SK-N-MC (cell line): Measurements from ENCODE around the gene ARFRP1.

ENCODE experiments used
- EZH2 ChIP-seq: fragments of 200-600 bp; sonication (generic); IDR thresholded peaks from one replicate; pipeline ENCODE4 v1.6.1; 2017; ENCODE audit warnings: antibody characterized with exemption
- FOXP2 ChIP-seq: optimal IDR thresholded peaks from 2 replicates; pipeline ENCODE3; 2011; ENCODE audit warnings: mild to moderate bottlenecking, moderate library complexity; ENCODE audit not compliant: insufficient read depth; ENCODE audit errors: extremely low read length, control extremely low read depth
- POLR2AphosphoS5 ChIP-seq: IDR thresholded peaks from 2 replicates; pipeline ENCODE4 v1.6.1; 2012; ENCODE audit warnings: mild to moderate bottlenecking, low read depth, low read length, borderline replicate concordance

DNA sequence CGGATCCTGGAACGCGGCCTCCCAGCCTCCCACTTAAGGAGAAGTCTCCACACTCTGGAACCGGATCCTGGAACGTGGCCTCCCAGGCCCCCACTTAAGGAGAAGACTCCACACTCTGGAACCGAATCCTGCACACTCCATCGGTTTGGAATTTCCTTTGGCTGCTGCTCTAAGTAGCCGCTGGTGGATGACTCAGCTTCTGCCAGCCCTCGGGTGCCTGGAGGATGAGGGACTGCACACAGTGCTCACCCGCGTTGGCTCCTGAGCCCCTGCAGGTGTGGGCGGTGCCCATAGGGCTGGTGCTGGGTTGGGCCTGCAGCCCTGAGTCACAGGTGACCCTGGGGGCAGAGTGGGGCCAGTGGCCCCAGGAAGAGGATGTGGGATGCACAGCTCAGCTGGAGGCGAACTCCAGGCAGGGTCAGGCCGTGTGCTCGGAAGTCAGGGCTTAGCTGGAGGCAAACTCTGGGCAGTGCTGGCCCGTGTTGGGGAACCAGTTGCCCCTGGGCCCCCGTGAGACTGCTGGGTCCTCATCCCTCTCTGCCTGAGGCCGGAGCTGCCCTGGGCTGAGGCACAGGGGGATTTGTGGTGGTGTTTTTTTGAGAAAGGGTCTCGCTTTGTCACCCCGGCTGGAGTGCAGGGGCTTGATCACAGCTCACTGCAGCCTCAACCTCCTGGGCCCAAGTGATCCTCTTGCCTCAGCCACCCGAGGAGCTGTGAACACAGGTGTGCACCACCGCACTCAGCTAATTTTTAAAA is 25.2 kb downstream of the ARFRP1 start:
- TF ChIP-seq EZH2 (no peak), POLR2AphosphoS5 (no peak), FOXP2 (no peak)
